ENCODE data around the gene MTCL3.

The MTCL3 gene

GRCh38 chr6:127458817-127459216, 60.3 kb downstream of the MTCL3 start:
- Histone ChIP-seq H3K27me3 (ENCODE audit: low read depth) (no peaks in the 10 kb centered on the region), H3K27ac (replicated peaks) (peak overlapping the region; percentile 70), H3K4me3 (peak overlapping the region; percentile 46), H3K4me1 (peaks cover 6% of the 10 kb centered on the region), H3K36me3 (no peaks in the 10 kb centered on the region), H3K9me3 (replicated peaks) (no peaks in the 10 kb centered on the region)
- intact Hi-C loops (cut with micrococcal nuclease), result no loop called here
- DNase-seq, result no peak
- TF ChIP-seq CTCF (IDR thresholded peaks at IDR 0.05; ENCODE audit: borderline replicate concordance), result no peak

GRCh38 chr6:127458222-127458621, 60.9 kb downstream of the MTCL3 start:
- Histone ChIP-seq H3K4me3 (peak overlapping the region; percentile 46), H3K27ac (replicated peaks) (peak overlapping the region; percentile 70), H3K9me3 (replicated peaks) (no peaks in the 10 kb centered on the region), H3K27me3 (ENCODE audit: low read depth) (no peaks in the 10 kb centered on the region), H3K36me3 (no peaks in the 10 kb centered on the region), H3K4me1 (peaks cover 6% of the 10 kb centered on the region)
- intact Hi-C loops (cut with micrococcal nuclease), result no loop called here
- no peak for DNase-seq
- TF ChIP-seq CTCF (IDR thresholded peaks at IDR 0.05; ENCODE audit: borderline replicate concordance), result no peak

GRCh38 chr6:127457456-127458064, 61.6 kb downstream of the MTCL3 start:
- no peaks in the 10 kb centered on the region for H3K27me3 ChIP-seq (ENCODE audit: low read depth)
- H3K4me1 ChIP-seq, result peaks cover 6% of the 10 kb centered on the region
- TF ChIP-seq CTCF (IDR thresholded peaks at IDR 0.05; ENCODE audit: borderline replicate concordance), result no peak
- intact Hi-C loops (cut with micrococcal nuclease), result no loop called here
- no peaks in the 10 kb centered on the region for H3K9me3 ChIP-seq (replicated peaks)
- no peak for DNase-seq
- peak overlapping the region; percentile 70 for H3K27ac ChIP-seq (replicated peaks)
- peak overlapping the region; percentile 46 for H3K4me3 ChIP-seq
- H3K36me3 ChIP-seq, result no peaks in the 10 kb centered on the region

- no peak for DNase-seq
- Histone ChIP-seq H3K9me3 (replicated peaks) (no peaks in the 10 kb centered on the region), H3K4me3 (no peak overlapping the region), H3K27me3 (ENCODE audit: low read depth) (no peaks in the 10 kb centered on the region), H3K27ac (replicated peaks) (peak overlapping the region; percentile 70), H3K36me3 (no peaks in the 10 kb centered on the region), H3K4me1 (peaks cover 6% of the 10 kb centered on the region)
- TF ChIP-seq CTCF (IDR thresholded peaks at IDR 0.05; ENCODE audit: borderline replicate concordance), result no peak
- intact Hi-C loops (cut with micrococcal nuclease), result no loop called here
These were observed 62.7 kb downstream of the MTCL3 start for GRCh38 chr6:127456465-127456864.

GRCh38 chr6:127453845-127454619, 65.1 kb downstream of the MTCL3 start:
- intact Hi-C loops (cut with micrococcal nuclease), result no loop called here
- Histone ChIP-seq H3K4me1 (no peaks in the 10 kb centered on the region), H3K36me3 (peaks cover 11% of the 10 kb centered on the region), H3K27me3 (ENCODE audit: low read depth) (no peaks in the 10 kb centered on the region), H3K27ac (replicated peaks) (no peak overlapping the region), H3K9me3 (replicated peaks) (no peaks in the 10 kb centered on the region), H3K4me3 (no peak overlapping the region)
- TF ChIP-seq CTCF (IDR thresholded peaks at IDR 0.05; ENCODE audit: borderline replicate concordance), result no peak
- no peak for DNase-seq

Data from left ventricle myocardium inferior (tissue), 1 donor.